ENCODE measurements around the gene STRAP.

Gene STRAP

GRCh38 chr12:15863984-15864383 is 18.2 kb upstream of the STRAP start:
- TF ChIP-seq EP300 (IDR thresholded peaks at IDR 0.05; ENCODE audit: borderline replicate concordance) (no peak), FOXM1 (IDR thresholded peaks at IDR 0.05; ENCODE audit: borderline replicate concordance, low read depth) (no peak), TCF12 (IDR thresholded peaks at IDR 0.05; ENCODE audit: low read depth) (no peak), YY1 (IDR thresholded peaks at IDR 0.05; ENCODE audit: low read depth) (no peak)
- TF ChIP-seq, protein P1, sequence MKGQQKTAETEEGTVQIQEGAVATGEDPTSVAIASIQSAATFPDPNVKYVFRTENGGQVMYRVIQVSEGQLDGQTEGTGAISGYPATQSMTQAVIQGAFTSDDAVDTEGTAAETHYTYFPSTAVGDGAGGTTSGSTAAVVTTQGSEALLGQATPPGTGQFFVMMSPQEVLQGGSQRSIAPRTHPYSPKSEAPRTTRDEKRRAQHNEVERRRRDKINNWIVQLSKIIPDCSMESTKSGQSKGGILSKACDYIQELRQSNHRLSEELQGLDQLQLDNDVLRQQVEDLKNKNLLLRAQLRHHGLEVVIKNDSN (IDR thresholded peaks at IDR 0.05): no peak

DNA sequence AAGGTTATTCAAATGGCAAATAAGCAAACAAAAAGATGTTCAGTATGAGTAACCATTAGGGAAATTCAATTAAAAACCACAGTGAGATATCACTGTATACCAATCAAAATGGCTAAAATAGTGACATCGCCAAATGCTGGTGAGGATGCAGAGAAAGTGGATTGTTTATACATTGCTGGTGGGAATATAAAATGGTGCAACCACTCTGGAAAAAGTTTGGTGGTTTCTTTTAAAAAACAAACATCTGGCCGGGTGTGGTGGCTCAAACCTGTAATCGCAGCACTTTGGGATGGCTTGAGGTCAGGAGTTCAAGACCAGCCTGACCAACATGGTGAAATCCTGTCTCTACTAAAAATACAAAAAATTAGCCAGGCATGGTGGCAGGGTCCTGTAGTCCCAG is 14.0 kb upstream of the STRAP start:
- TF ChIP-seq FOXM1 (IDR thresholded peaks at IDR 0.05; ENCODE audit: borderline replicate concordance, low read depth) (no peak), TEAD4 (IDR thresholded peaks at IDR 0.05) (no peak), REST (IDR thresholded peaks at IDR 0.05; ENCODE audit: low read depth) (no peak), ZBTB7A (IDR thresholded peaks at IDR 0.05; ENCODE audit: low read depth) (no peak)

GRCh38 chr12:15873556-15873955 is 8.6 kb upstream of the STRAP start:
- TF ChIP-seq RAD21 (IDR thresholded peaks at IDR 0.05; ENCODE audit: low read depth) (no peak), NFIC (IDR thresholded peaks at IDR 0.05) (no peak), MAX (IDR thresholded peaks at IDR 0.05) (no peak), CREB1 (IDR thresholded peaks at IDR 0.05; ENCODE audit: low read depth) (no peak), REST (IDR thresholded peaks at IDR 0.05; ENCODE audit: low read depth) (no peak), EP300 (IDR thresholded peaks at IDR 0.05; ENCODE audit: borderline replicate concordance) (no peak), YY1 (IDR thresholded peaks at IDR 0.05; ENCODE audit: low read depth) (no peak), TAF1 (IDR thresholded peaks at IDR 0.05; ENCODE audit: low read depth) (no peak), CEBPB (IDR thresholded peaks at IDR 0.05) (no peak), ZBTB7A (IDR thresholded peaks at IDR 0.05; ENCODE audit: low read depth) (no peak), TCF12 (IDR thresholded peaks at IDR 0.05; ENCODE audit: low read depth) (no peak), EGR1 (IDR thresholded peaks at IDR 0.05) (no peak), FOXM1 (IDR thresholded peaks at IDR 0.05; ENCODE audit: borderline replicate concordance, low read depth) (no peak), TEAD4 (IDR thresholded peaks at IDR 0.05) (no peak)
- TF ChIP-seq, protein P1 (IDR thresholded peaks at IDR 0.05): no peak

DNA sequence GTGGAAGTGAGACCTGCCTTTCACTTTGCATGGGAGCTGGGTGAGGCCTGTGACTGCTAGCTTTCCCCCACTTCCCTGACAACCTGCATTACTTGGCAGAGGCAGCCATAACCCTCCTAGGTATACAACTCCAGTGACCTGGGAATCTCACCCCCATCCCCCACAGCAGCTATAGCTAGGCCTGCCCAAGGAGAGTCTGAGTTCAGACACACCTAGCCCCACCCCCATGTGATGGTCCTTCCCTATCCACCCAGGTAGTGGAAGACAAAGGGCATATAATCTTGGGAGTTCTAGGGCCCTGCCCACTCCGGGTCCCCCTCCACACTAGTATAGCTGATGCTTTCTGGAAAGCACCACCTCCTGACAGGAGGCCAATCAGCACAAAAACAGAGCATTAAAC is 6.3 kb upstream of the STRAP start:
- no peak for TF ChIP-seq EP300 (IDR thresholded peaks at IDR 0.05; ENCODE audit: borderline replicate concordance)
- no peak for TF ChIP-seq MAX (IDR thresholded peaks at IDR 0.05)
- TF ChIP-seq, protein P1 (IDR thresholded peaks at IDR 0.05): no peak
- no peak for TF ChIP-seq TEAD4 (IDR thresholded peaks at IDR 0.05)
- no peak for TF ChIP-seq TCF12 (IDR thresholded peaks at IDR 0.05; ENCODE audit: low read depth)

DNA sequence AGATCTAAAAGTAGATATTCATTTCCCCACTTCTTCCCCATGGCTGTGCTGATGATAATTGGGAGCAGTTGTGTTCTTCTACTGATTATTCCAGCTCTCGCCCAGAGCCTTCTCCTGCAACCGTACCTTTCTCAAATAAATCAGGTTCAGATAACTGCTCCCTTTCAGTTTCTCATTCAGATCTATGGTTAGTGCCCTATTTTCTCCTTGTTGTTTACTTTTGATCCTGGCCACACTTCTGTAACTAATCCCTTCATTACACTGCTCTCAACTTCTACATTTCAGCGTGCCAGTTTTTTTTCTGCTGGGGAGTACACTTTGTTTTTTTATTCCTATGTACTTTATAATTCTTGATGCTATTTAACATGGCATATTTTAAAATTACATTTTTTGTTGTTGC is 2.8 kb upstream of the STRAP start:
- TF ChIP-seq EGR1 (IDR thresholded peaks at IDR 0.05) (no peak), YY1 (IDR thresholded peaks at IDR 0.05; ENCODE audit: low read depth) (no peak), ZBTB7A (IDR thresholded peaks at IDR 0.05; ENCODE audit: low read depth) (no peak), TCF12 (IDR thresholded peaks at IDR 0.05; ENCODE audit: low read depth) (no peak), TAF1 (IDR thresholded peaks at IDR 0.05; ENCODE audit: low read depth) (no peak), MAX (IDR thresholded peaks at IDR 0.05) (no peak), FOXM1 (IDR thresholded peaks at IDR 0.05; ENCODE audit: borderline replicate concordance, low read depth) (no peak), CEBPB (IDR thresholded peaks at IDR 0.05) (no peak), NFIC (IDR thresholded peaks at IDR 0.05) (no peak)

GRCh38 chr12:15880721-15881120 is 1.5 kb upstream of the STRAP start:
- no peak for TF ChIP-seq RAD21 (IDR thresholded peaks at IDR 0.05; ENCODE audit: low read depth)
- no peak for TF ChIP-seq EP300 (IDR thresholded peaks at IDR 0.05; ENCODE audit: borderline replicate concordance)
- no peak for TF ChIP-seq EGR1 (IDR thresholded peaks at IDR 0.05)
- TF ChIP-seq CREB1 (IDR thresholded peaks at IDR 0.05; ENCODE audit: low read depth): no peak
- no peak for TF ChIP-seq CEBPB (IDR thresholded peaks at IDR 0.05)
- no peak for TF ChIP-seq YY1 (IDR thresholded peaks at IDR 0.05; ENCODE audit: low read depth)
- TF ChIP-seq FOXM1 (IDR thresholded peaks at IDR 0.05; ENCODE audit: borderline replicate concordance, low read depth): no peak
- no peak for TF ChIP-seq TEAD4 (IDR thresholded peaks at IDR 0.05)
- TF ChIP-seq TCF12 (IDR thresholded peaks at IDR 0.05; ENCODE audit: low read depth): no peak
- no peak for TF ChIP-seq ZBTB7A (IDR thresholded peaks at IDR 0.05; ENCODE audit: low read depth)
- TF ChIP-seq REST (IDR thresholded peaks at IDR 0.05; ENCODE audit: low read depth): no peak
- TF ChIP-seq, protein P1 (IDR thresholded peaks at IDR 0.05): no peak
- TF ChIP-seq TAF1 (IDR thresholded peaks at IDR 0.05; ENCODE audit: low read depth): no peak
- no peak for TF ChIP-seq MAX (IDR thresholded peaks at IDR 0.05)
- TF ChIP-seq NFIC (IDR thresholded peaks at IDR 0.05): no peak
